SW 1271 (cell line): Measurements from ENCODE around the gene RFTN2.
"Not testable (repeated sequence)": the region's sequence is repeated elsewhere in the genome, so short reads cannot be mapped to it uniquely, and the experiment has no call there.

Experiments
- DNase-seq, 2 experiments: peaks; one replicate each; lab custom pipeline; 2025; lab: John Stamatoyannopoulos, UW

Gene RFTN2

GRCh38 chr2:197674591-197674990, 796 bp downstream of the RFTN2 start:
- no peak for DNase-seq

- DNase-seq, result no peak
These were observed 1.3 kb downstream of the RFTN2 start for GRCh38 chr2:197674060-197674459.

GRCh38 chr2:197673606-197674005, 1.8 kb downstream of the RFTN2 start:
- DNase-seq, result no peak

DNA sequence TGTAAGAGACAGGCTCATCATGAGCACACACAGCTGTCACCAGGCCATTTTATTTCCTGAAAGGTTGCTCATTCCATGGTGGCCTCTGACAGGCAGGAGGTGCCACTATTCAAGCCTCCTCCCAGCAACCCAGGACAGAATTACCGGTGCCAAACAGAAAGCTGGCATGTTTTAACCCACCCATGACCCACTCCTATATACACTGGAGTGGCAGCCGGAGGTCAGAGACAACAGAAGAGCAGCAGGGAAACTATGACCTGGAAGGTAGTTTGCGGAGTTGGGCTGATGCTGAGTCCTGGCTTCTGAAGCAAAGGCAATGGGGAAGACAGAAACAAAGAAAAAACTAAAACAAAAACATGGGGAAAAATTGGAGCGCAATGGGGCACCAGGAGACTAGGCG, 2.3 kb downstream of the RFTN2 start:
- DNase-seq, result no peak

DNA sequence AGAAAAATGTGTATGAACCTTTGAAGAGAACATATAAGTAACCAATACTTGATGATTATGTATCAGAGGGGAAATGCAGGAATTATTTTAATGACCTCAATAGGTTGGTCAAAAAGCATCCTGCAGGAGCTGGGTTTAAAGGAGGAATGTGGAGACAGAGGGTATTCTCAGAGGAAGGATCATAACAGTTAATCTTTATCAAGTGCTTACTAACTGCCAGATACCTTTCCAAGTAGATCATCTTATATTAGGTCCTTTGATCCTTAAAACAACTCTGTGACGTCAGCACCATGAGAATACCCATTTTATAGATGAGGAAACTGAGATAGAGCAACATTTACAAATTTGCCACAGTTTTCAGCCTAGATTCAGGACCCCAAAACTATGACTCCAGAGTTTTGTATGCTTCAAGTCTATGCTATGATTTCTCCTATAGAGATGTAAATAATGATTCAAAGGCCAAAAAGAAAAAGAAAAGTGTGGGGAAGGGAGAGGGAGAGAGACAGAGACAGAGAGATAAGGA, 3.0 kb downstream of the RFTN2 start:
- no peak for DNase-seq

GRCh38 chr2:197669077-197669476, 6.3 kb downstream of the RFTN2 start:
- DNase-seq, result no peak

DNA sequence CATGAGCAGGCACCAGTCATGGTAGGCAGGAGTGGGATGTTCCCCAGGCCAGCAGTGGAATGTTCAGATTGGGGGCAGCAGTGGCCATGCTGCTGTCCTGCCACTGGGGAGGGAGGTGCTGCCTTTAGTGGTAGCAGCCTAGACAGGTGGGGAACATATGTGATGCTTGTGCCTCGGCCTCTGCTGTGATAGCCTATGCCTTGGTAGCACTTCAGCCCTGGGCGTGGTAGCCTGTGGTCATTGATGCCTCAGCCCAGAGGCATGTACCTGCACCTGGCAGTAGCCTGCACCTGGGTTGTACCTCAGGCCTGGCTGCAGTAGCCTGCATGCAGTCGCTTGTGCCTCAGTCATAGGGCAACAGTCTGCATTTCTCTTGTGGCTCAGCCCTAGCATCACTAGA, 7.1 kb downstream of the RFTN2 start:
- DNase-seq, result no peak

DNA sequence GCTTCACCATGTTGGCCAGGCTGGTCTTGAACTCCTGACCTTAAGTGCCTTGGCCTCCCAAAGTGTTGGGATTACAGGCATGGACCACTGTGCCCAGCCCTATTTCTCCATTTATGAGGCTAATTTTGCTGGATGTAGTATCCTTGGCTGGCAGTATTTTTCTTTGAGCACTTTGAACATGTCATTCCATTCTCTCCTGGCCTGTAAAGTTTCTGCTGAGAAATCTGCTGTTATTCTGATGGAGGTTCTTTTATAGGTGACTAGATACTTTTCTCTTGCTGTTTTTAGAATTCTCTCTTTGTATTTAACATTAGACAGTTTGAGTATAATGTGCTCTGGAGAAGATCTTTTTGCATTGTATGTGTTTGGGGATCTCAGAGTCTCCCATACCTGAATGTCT, 9.1 kb downstream of the RFTN2 start:
- DNase-seq, result no peak

DNA sequence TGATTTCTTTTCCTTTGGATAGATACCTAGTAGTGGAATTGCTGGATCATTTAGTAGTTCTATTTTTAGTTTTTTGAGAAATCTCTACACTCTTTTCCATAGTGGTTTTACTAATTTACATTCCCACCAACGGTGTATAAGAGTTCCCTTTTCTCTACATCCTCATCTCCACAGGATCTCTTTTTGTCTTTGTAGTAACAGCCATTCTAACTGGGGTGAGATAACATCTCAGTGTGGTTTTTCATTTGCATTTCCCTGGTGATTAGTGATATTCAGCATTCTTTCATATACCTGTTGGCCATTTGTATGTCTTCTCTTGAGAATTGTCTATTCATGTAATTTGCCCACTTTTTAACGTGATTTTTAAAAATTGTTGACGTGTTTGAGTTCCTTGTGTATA, 13.8 kb downstream of the RFTN2 start:
- no peak for DNase-seq

DNA sequence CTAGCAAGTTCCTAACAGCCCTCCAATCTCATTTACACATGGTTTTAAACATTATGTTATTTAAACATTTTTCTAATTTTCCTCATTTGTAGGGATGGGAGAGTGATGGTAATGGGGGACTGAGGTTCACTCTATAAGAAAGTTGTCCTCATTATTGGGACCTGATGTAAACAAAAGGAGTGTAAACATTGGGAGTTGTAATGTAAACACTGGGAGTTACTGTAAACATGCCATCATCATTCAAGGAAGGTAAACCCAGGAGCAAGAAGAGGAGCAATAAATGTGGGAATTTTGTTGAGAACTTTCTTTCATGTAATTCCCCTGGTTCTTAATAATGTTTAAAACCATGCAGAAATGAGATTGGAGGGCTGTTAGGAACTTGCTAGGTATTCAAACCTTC, 17.8 kb downstream of the RFTN2 start:
- DNase-seq, result no peak

GRCh38 chr2:197647961-197648690, 27.3 kb downstream of the RFTN2 start:
- no peak for DNase-seq

DNA sequence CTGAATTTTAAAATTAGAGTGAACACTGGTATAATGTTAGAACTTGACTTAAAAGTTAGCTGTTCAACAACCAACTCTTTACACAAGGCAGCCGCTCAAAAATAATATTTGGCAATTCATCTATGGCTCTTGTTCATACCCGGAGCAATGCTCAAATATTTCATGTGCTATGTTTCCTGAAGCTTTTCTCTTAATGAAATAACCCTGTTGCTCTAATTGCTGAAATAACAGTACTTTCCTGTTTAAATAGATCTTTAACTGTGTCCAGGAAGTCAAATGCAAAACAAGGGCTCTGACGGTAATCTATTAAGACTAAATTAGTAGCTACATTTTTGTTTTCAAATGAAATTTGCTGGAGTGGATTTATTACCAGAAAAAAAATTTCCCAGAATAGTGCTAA, 33.7 kb downstream of the RFTN2 start:
- DNase-seq, result no peak

DNA sequence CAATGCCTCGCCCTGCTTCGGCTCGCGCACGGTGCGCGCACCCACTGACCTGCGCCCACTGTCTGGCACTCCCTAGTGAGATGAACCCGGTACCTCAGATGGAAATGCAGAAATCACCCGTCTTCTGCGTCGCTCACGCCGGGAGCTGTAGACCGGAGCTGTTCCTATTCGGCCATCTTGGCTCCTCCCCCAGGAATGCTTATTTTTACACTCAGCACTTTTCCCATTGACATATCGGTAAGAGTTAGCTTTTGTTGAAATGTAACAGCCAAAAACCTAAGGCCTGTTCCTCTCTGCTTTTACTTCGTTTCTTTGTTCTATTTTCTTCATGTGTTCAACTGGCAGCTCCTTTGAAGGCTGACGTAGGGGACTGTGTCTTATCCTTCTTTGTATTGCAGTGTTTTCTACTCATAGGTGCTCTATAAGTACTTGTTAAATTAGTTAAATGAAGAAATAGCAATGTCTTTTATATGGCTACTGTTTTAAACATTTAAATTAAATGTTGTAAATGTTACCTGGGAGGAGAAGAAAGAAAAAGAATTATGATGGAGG, 34.7 kb downstream of the RFTN2 start:
- not testable (repeated sequence) for DNase-seq

DNA sequence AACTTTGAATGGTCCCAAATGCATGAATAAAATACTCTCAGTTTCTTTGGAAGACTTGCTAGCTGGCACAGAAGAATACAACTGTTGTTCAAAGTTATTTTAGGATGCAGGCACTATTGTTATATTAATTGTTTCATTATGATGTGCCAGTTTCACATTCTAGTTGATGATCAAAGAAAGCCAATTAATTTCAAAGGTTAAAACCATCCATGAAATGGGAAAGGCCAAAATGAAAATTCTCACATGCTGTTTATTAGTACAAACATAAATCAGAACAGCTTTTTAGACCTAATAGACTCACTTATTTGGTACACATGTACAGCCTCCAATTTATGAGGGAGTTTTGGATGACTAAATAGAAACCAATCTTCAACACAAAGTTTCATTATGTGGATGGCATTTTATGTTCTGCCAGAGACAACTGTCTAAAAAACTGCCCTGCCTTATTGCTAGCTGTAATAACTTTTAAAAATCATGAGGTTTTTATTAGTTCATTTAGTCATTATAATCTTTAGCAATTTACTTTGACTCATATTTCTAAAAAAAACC, 42.2 kb downstream of the RFTN2 start:
- no peak for DNase-seq

DNA sequence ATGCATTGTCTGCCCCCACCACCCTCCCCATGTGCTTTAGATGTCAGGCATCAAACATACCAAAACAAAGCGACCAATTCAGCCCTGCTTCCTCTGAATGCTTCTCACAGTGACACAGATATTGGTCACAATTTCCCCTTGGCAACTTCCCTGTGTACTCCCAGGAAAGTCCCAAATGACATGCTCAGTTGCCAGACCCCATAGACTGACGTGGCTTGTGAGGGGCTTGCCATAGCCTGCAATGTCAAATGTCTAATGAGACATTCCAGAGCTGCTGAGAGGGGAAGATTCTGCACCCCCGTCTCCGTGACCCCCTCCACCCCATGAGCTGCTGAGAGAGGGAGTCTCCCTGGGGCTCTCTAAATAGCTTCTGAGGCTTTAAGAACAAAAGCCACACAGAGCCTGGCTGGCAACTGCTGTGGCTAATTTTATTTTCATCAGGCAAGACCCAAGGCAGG, 47.3 kb downstream of the RFTN2 start:
- no peak for DNase-seq

DNA sequence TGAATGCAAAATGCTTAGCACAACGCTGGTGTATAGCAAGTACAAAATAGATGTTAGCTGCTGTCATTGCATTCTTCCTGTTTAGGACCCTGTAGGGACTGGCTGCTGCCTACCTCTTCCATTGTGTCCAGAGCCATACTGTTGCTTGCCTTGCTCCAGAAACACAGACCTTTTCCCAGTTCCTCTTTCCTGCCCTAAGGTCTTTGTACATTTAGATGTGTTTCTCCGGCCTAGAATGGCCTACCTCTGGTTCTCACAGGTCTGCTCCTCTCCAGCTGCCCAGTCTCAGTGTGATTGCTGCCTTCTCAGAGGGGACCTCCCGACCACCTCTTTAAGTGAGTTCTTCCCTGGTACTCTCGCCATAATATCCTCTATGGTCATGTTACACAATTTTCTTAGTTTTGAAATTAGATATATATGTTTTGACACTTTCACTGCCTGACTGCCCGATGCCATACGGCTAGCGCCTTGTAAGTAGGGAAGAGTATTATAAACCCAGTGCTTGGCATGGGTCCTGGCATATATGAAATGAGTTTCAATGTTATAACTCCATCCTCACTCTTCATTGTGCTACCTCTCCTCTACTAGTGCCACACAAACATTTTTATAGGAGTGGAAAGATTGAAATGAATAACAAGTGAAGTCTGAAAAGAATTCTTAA, 48.3 kb downstream of the RFTN2 start:
- DNase-seq, result no peak

DNA sequence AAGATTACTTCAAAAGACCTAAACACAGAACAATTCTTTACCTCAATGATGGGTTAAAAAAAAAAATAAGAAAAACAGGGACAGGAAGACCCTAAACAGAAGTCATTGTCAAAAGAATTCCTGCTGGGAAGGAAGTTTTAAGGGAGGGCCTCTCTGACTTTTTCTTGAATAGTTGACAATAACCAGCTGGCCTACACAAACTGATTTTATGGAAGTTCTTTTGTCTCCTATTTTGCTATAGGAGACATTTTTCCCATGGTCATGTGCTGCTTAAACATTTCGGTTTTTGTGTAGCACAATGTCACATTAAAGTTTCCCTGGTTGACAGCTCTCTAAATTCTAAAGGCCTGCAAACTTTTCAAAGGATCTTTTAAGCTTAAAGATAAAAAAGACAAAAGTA, 55.3 kb downstream of the RFTN2 start:
- no peak for DNase-seq

- no peak for DNase-seq
These were observed 60.3 kb downstream of the RFTN2 start for GRCh38 chr2:197615016-197615652.

DNA sequence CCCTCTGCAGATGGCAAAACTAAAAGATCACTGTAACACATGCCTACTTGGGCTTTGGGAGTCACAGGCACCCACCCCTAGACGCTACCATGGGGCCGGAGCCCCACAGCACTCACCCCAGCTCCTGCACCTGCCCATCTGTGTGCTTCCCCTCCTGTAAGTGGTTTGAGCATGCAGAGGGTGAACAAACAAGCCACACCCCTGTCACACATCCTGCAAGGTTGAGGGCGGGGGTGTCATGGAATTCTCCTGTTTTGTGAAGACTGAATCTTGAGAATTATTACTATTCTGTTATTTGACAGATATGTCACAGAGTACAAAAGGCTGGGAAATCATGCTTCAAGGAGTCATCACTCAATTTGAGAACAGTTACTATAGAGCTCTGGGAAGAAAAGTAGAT, 60.9 kb downstream of the RFTN2 start:
- no peak for DNase-seq

DNA sequence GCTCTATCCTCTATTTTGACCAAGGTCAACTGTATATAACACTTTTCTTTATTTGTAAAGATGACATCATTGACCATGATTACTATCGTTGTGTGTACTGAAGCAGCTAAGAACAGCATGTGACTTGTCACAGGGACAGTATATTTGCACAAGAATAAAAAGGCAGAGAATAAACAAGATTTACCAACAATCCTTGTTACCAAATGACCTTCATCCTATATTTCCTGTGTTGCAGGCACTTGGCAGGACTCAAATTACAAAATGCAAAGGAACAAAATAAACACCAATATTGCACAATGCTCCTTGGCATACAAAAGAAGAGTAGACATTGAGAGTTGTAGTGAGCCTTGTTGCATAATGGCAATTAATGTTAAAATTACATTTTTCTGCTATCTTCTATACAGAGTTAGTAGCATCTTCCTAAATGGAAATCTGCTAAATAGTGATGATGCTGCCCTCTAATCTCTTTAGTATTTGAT, 61.8 kb downstream of the RFTN2 start:
- DNase-seq, result no peak

DNA sequence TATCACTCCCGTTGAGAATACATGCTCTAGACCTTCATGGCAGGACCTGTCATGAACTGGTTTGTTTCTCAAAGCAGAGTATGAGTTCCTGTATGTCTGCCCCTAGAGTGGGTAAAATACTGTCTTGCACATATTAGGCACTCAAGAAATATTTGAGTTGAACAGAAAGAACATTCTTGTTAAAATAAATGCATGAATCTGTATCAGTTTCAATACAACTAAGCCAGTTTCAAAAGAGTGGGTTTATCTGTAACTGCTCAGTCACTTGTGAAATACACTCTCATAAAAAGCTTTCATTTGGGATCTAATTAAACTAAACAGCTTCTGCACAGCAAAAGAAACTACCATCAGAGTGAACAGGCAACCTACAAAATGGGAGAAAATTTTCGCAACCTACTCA, 69.2 kb downstream of the RFTN2 start:
- DNase-seq, result no peak

GRCh38 chr2:197604117-197604860, 71.1 kb downstream of the RFTN2 start:
- no peak for DNase-seq
